CD8-positive, alpha-beta memory T cell (primary cell): ENCODE measurements around the gene TNK2. TPM values are rescaled to one million over a fixed set of nuclear protein-coding genes. Genes with fewer than 3 reads are reported as not detected.

ENCODE experiments used
- CTCF ChIA-PET: fragments of 350-600 bp; sonication (Branson Sonifier 250); formaldehyde crosslinking; loops from one replicate; lab custom pipeline; 2021; ENCODE audit warnings: antibody characterized with exemption; lab: Charles Lee
- POLR2A ChIA-PET: fragments of 350-600 bp; sonication (Branson Sonifier 250); formaldehyde crosslinking; loops from one replicate; lab custom pipeline; 2021; ENCODE audit warnings: antibody characterized with exemption; lab: Charles Lee
- DNase-seq, 5 donors: peaks; one replicate each; pipeline versions ENCODE4 v3.0.0 to v3.0.0-alpha.2; 2020 to 2022; ENCODE audit warnings: mixed read lengths in 1 of 5
- H3K27ac ChIP-seq: one replicate; pipeline ENCODE4 v1.7.0; 2013; ENCODE audit warnings: low read depth, mild to moderate bottlenecking, low read length, moderate library complexity
- H3K27me3 ChIP-seq: 2 replicates; pipeline ENCODE4 v1.7.0; 2013; ENCODE audit warnings: low read length, mild to moderate bottlenecking; ENCODE audit not compliant: insufficient read depth, poor library complexity, severe bottlenecking
- H3K36me3 ChIP-seq: 2 replicates; pipeline ENCODE4 v1.7.0; 2013; ENCODE audit warnings: mild to moderate bottlenecking, low read length, moderate library complexity; ENCODE audit not compliant: insufficient read depth
- H3K4me1 ChIP-seq: 2 replicates; pipeline ENCODE4 v1.7.0; 2013; ENCODE audit warnings: mild to moderate bottlenecking, low read length, moderate library complexity; ENCODE audit not compliant: insufficient read depth
- H3K4me3 ChIP-seq: 2 replicates; pipeline ENCODE4 v1.7.0; 2013; ENCODE audit warnings: mild to moderate bottlenecking, low read length
- H3K9me3 ChIP-seq: 2 replicates; pipeline ENCODE4 v1.7.0; 2013; ENCODE audit warnings: mild to moderate bottlenecking, low read length
- H3K27ac Mint-ChIP-seq, 8 donors: one replicate each; pipeline ENCODE4 v1.8.0; 2020 to 2021; ENCODE audit warnings: mixed read lengths in 8 of 8, mild to moderate bottlenecking in 6 of 8, inconsistent platforms in 3 of 8, moderate library complexity in 3 of 8
- H3K27me3 Mint-ChIP-seq, 2 donors: one replicate each; pipeline ENCODE4 v1.8.0; 2020 to 2021; ENCODE audit warnings: mixed read lengths in 2 of 2, mild to moderate bottlenecking in 1 of 2, moderate library complexity in 1 of 2
- H3K36me3 Mint-ChIP-seq, 3 donors: one replicate each; pipeline ENCODE4 v1.8.0; 2020 to 2021; ENCODE audit warnings: mixed read lengths in 3 of 3, inconsistent platforms in 1 of 3, mild to moderate bottlenecking in 1 of 3
- H3K4me1 Mint-ChIP-seq, 3 donors: one replicate each; pipeline ENCODE4 v1.8.0; 2020 to 2021; ENCODE audit warnings: mixed read lengths in 3 of 3, inconsistent platforms in 1 of 3, mild to moderate bottlenecking in 1 of 3
- H3K4me3 Mint-ChIP-seq, 7 donors: one replicate each; pipeline ENCODE4 v1.8.0; 2020 to 2021; ENCODE audit warnings: mixed read lengths in 7 of 7, mild to moderate bottlenecking in 6 of 7, moderate library complexity in 4 of 7, inconsistent platforms in 2 of 7
- H3K9me3 Mint-ChIP-seq, 5 donors: one replicate each; pipeline ENCODE4 v1.8.0; 2020 to 2022; ENCODE audit warnings: mixed read lengths in 5 of 5, mild to moderate bottlenecking in 3 of 5, moderate library complexity in 2 of 5, inconsistent platforms in 1 of 5
- polyA plus RNA-seq: library from polyadenylated mRNA; unstranded; fragments of 300-500 nt; fragmentation: Illumina TruSeq; gene quantifications from one replicate; pipeline ENCODE4 v1.2.3, GENCODE V29; 2021
- total RNA-seq, 2 experiments: library from RNA; stranded (reverse); gene quantifications; one replicate each; pipeline ENCODE4 v1.2.3, GENCODE V29; 2021

Gene TNK2
- total and polyA plus RNA-seq, 3 experiments from 2014 or later, result 4.7 to 74.5 (median 71.4) TPM

DNA sequence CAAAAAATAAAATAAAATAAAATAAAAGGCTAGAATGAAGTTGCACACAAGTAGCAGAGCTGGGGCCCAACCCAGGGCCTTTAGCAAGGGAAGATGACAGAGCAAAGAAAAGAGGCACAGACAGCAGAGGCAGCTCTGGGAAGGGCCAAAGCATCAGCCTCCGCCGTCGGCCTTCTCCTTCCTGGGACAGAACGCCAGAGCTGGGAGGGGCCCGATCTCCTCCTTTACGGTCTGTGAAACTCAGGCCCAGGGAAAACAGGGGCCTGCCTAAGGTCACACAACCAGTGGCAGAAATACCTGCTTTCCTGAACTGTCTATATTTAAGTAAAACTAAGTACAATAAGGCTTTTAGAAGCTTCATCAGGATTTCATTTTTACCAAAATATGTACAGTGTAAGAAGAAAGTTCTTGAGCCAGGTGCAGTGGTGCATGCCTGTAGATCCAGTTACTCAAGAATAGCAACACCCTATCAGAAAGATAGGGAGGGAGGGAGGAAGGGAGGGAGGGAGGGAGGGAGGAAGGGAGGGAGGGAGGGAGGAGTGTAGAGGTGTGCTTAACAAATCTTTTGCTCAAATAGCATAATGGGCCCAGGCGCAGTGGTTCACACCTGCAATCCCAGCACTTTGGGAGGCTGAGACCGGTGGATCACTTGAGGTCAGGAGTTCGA, 53.6 kb downstream of the TNK2 start:
- peaks cover 11 to 13% (median 13%) of the 10 kb centered on the region in 3 donors for H3K4me1 Mint-ChIP-seq
- no peak overlapping the region for H3K4me3 ChIP-seq
- peaks cover 13% of the 10 kb centered on the region for H3K4me1 ChIP-seq
- no peak overlapping the region for H3K27ac Mint-ChIP-seq
- H3K4me3 Mint-ChIP-seq, result no peak overlapping the region
- H3K27ac ChIP-seq, result no peak overlapping the region
- no peaks in the 10 kb centered on the region for H3K9me3 Mint-ChIP-seq
- no peak for DNase-seq
- H3K9me3 ChIP-seq, result no peaks in the 10 kb centered on the region
- CTCF ChIA-PET, result interaction anchor here (1.2 kb wide), 2 partner anchors 53 to 60 kb away, joined by 3 to 5 read pairs; no protein-coding TSS in a partner anchor
- POLR2A ChIA-PET, result no interaction called here
- H3K27me3 Mint-ChIP-seq, result peaks cover 0 to 8% of the 10 kb centered on the region in 2 donors
- no peaks in the 10 kb centered on the region for H3K36me3 ChIP-seq
- H3K36me3 Mint-ChIP-seq, result no peaks in the 10 kb centered on the region
- no peaks in the 10 kb centered on the region for H3K27me3 ChIP-seq

DNA sequence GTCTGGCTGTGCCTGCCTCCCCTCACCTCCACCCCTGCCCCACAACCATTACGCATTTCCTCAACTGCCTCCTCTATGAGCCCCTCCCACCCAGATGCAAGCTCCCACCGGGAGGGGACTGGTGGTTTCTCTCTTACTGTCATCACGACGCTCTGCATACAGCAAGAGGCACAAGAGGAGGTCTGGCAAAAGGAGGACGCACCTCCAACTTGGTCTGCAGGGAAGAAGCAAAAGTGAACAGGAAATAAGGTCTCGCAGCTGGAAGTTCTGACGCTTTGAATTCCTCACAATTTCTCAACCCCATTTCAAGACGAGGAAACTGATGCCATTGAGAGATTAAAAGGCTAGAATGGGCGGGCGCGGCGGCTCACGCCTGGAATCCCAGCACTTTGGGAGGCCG, 54.4 kb downstream of the TNK2 start:
- H3K27ac ChIP-seq, result no peak overlapping the region
- Mint-ChIP-seq H3K4me1 (peaks cover 8 to 15% (median 9%) of the 10 kb centered on the region in 3 donors), H3K27me3 (peaks cover 0 to 9% of the 10 kb centered on the region in 2 donors), H3K4me3 (no peak overlapping the region), H3K36me3 (no peaks in the 10 kb centered on the region), H3K27ac (no peak overlapping the region), H3K9me3 (no peaks in the 10 kb centered on the region)
- ChIA-PET CTCF (interaction anchor here (1.2 kb wide), 1 partner anchor 60 kb away, joined by 5 read pairs; no protein-coding TSS in a partner anchor), POLR2A (no interaction called here)
- H3K36me3 ChIP-seq, result no peaks in the 10 kb centered on the region
- peaks cover 6% of the 10 kb centered on the region for H3K4me1 ChIP-seq
- DNase-seq, result no peak
- H3K4me3 ChIP-seq, result no peak overlapping the region
- H3K9me3 ChIP-seq, result no peaks in the 10 kb centered on the region
- no peaks in the 10 kb centered on the region for H3K27me3 ChIP-seq

DNA sequence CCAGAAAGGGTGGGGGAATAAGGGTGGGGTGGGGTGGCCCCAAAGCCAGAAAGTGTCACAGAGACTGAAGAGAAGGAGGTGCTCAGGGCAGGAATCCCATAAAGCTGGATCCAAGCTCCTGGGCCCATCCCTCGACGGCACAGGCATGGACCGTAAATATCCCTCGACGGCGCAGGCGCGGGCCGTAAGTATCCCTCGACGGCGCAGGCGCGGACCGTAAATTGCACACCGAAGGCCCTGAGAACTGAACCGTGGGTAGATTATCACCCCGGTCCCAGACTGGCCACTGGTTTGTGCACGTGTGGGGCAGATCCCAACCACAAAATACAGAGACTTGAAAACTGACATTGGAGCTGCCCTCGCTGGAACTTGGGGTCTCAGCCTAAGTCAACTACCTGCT, 55.3 kb downstream of the TNK2 start:
- Histone ChIP-seq H3K9me3 (no peaks in the 10 kb centered on the region), H3K27me3 (no peaks in the 10 kb centered on the region), H3K4me1 (peaks cover 6% of the 10 kb centered on the region), H3K27ac (no peak overlapping the region), H3K36me3 (no peaks in the 10 kb centered on the region), H3K4me3 (no peak overlapping the region)
- DNase-seq, result no peak
- Mint-ChIP-seq H3K27ac (no peak overlapping the region), H3K4me3 (no peak overlapping the region), H3K9me3 (no peaks in the 10 kb centered on the region), H3K36me3 (no peaks in the 10 kb centered on the region), H3K4me1 (peaks cover 9 to 17% (median 9%) of the 10 kb centered on the region in 3 donors), H3K27me3 (peaks cover 0 to 11% of the 10 kb centered on the region in 2 donors)
- ChIA-PET CTCF (interaction anchor here (1.1 to 1.5 kb wide), 2 partner anchors 344 to 582 kb away, joined by 3 read pairs; partner anchors contain the start of gene XXYLT1), POLR2A (no interaction called here)

DNA sequence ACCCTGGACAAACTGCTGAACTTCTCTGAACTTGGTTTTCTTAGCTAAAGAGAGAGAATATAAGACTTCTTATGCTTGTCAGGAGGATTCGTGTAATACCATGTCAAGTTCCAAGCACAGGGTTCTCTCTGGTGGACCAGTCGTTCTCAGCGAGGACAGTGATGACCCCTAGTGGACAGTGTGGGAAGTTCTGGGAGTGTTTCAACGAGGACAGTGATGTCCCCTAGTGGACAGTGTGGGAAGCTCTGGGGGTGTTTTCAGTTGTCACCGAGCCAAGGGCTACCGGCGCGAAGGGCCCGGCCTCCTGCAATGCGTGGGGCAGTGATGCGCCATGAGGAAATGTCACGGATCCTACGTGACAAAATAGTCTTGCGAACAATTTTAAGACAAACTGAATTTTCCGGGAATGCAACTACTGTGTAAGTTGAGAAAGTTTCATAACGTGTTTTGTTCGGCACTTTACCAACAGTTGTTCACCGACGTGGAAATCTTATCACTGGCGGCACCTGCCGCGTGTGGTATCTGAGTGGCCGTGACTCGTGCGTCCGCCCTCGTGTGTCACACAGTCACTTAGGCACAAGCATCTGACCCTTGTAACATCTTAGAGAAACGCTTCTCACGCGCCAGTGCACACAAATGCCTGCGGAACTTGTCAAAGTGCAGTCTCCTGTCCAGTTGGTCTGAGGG, 57.4 kb downstream of the TNK2 start:
- Mint-ChIP-seq H3K27ac (peak overlapping the region in 1 of 8 donors; percentile 29), H3K36me3 (no peaks in the 10 kb centered on the region), H3K4me1 (peaks cover 9 to 17% (median 9%) of the 10 kb centered on the region in 3 donors), H3K27me3 (peaks cover 2 to 11% of the 10 kb centered on the region in 2 donors), H3K9me3 (no peaks in the 10 kb centered on the region), H3K4me3 (peak overlapping the region in 4 of 7 donors; percentile 8 to 44 (median 28))
- ChIA-PET POLR2A (interaction anchor here (0.6 to 1.1 kb wide), 2 partner anchors 57 to 510 kb away, joined by 3 to 6 read pairs; partner anchors contain the start of gene TNK2), CTCF (interaction anchor here (0.9 to 3.9 kb wide), 30 partner anchors 8 to 1163 kb away, joined by 3 to 20 read pairs (median 4); partner anchors contain the start of genes TNK2 and XXYLT1)
- Histone ChIP-seq H3K4me3 (no peak overlapping the region), H3K36me3 (no peaks in the 10 kb centered on the region), H3K4me1 (peaks cover 6% of the 10 kb centered on the region), H3K27me3 (no peaks in the 10 kb centered on the region), H3K9me3 (no peaks in the 10 kb centered on the region), H3K27ac (no peak overlapping the region)
- peak; percentile 79 to 91 (median 81) for DNase-seq

DNA sequence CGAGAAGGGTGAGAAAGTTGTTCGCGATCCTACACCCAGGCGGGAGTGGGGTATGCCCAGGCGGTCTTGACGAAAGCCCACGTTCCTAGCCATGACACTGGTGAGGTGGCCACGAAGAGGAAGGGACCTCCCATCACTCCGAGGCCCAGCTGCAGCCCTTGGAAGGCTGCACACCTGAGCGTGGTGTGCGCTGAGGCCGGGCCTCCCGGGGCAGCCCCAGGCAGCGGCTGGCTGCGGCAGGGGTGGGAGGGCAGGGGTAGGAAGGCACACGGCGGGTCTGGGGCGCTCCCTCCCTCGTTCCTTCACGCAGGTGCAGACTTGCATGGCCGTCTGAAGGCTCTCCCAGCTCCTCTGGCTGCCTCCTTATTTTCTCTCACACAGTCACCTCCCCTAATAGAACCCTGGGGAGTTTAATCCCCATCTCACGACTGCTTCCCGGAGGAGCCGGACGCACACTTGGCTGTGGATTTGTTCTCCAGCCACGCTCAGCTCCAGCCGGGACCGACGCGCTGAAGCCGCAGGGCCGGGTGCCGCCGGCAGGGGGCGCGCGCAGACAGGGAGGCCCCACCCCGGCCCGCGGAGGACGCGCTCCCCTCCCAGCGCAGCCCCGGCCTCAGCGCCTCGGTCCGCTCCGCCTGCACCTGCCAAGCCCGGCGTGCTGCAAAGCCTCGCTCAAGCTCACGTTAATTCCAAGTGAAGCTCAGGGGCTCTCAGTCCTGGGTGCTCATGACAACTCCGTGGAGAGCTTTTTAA, 58.9 kb downstream of the TNK2 start:
- Histone ChIP-seq H3K4me3 (no peak overlapping the region), H3K4me1 (peaks cover 6% of the 10 kb centered on the region), H3K27ac (no peak overlapping the region), H3K27me3 (no peaks in the 10 kb centered on the region), H3K36me3 (no peaks in the 10 kb centered on the region), H3K9me3 (no peaks in the 10 kb centered on the region)
- no peak overlapping the region for H3K27ac Mint-ChIP-seq
- CTCF ChIA-PET, result interaction anchor here (0.6 to 3.9 kb wide), 25 partner anchors 8 to 1162 kb away, joined by 3 to 20 read pairs (median 4); partner anchors contain the start of genes TNK2 and XXYLT1
- H3K4me1 Mint-ChIP-seq, result peaks cover 9 to 17% (median 9%) of the 10 kb centered on the region in 3 donors
- H3K36me3 Mint-ChIP-seq, result no peaks in the 10 kb centered on the region
- H3K27me3 Mint-ChIP-seq, result peaks cover 2 to 11% of the 10 kb centered on the region in 2 donors
- DNase-seq, result peak in 3 of 5 donors; percentile 62 to 68 (median 66)
- peak overlapping the region in 3 of 7 donors; percentile 39 to 50 (median 45) for H3K4me3 Mint-ChIP-seq
- H3K9me3 Mint-ChIP-seq, result peaks cover 0 to 2% (median 0%) of the 10 kb centered on the region in 5 donors
- POLR2A ChIA-PET, result no interaction called here

DNA sequence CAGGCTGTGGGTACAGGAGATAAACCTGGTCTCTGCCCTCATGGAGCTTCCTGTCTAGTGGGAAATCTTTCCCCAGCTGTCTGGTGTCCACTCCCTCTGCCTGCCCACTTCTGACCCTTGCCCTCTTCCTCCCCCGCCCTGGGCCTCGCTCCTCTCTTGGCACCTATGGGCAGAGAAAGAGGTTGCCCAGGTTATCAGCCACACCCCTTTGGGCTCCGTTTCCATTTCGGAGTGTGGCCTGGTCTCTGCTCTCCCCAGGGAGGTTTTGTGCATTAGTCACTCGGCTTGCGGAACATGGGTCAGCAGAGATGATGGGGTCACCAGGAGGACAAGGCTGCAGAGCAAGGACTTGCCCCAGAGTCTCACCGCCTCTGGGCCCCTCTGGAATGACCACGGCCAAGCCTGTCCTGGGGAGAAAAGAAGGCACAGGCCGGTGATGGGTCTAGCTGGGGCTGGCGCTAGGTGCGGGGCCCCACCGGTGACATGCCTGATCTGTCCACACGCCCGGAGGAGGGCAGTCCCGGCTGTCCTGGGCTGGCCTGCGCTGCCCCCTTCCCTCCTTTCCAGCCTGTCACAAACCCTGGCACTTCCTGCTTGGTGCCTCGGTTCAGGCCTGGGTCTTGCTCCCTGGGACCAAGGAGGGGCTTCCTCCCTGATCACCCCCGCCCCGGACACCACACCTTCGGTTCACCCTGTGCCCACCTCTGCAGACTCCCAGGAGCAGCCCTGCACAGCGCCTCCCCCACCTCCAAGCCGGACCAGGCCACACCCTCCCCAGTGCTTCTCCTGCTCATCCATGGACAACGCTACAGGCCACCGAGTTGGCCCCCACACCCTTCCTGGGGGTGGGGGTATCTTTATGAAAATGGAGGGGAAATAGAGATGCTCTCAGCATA, 61.0 kb downstream of the TNK2 start:
- Mint-ChIP-seq H3K27me3 (peaks cover 2 to 11% of the 10 kb centered on the region in 2 donors), H3K4me1 (peaks cover 9 to 17% (median 9%) of the 10 kb centered on the region in 3 donors), H3K36me3 (no peaks in the 10 kb centered on the region), H3K27ac (no peak overlapping the region), H3K4me3 (no peak overlapping the region), H3K9me3 (peaks cover 0 to 2% (median 0%) of the 10 kb centered on the region in 5 donors)
- CTCF ChIA-PET, result interaction anchor here (3.9 kb wide), 1 partner anchor 47 kb away, joined by 20 read pairs; no protein-coding TSS in a partner anchor
- Histone ChIP-seq H3K36me3 (no peaks in the 10 kb centered on the region), H3K27me3 (no peaks in the 10 kb centered on the region), H3K27ac (no peak overlapping the region), H3K4me1 (peaks cover 6% of the 10 kb centered on the region), H3K9me3 (no peaks in the 10 kb centered on the region), H3K4me3 (no peak overlapping the region)
- POLR2A ChIA-PET, result no interaction called here
- DNase-seq, result no peak

DNA sequence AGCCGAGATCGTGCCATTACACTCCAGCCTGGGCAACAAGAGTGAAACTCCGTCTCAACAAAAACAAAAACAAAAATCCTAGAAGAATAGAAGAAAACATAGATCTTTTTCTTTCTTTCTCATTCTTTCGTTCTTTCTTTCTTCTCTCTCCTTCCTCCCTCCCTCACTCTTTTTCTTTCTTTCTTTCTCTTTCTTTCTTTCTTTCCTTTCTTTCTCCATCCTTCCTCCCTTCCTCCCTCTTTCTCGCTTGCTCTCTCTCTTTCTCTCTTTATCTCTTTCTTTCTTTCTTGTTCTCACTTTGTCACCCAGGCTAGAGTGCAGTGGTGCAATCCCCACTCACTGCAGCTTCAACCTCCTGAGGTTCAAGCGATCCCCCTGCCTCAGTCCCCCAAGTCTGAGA, 62.9 kb downstream of the TNK2 start:
- no peak for DNase-seq
- no peak overlapping the region for H3K4me3 ChIP-seq
- H3K9me3 Mint-ChIP-seq, result peaks cover 0 to 2% (median 0%) of the 10 kb centered on the region in 5 donors
- peaks cover 2 to 3% of the 10 kb centered on the region in 2 donors for H3K27me3 Mint-ChIP-seq
- H3K27ac ChIP-seq, result no peak overlapping the region
- ChIA-PET CTCF (no interaction called here), POLR2A (no interaction called here)
- no peaks in the 10 kb centered on the region for H3K4me1 ChIP-seq
- no peak overlapping the region for H3K4me3 Mint-ChIP-seq
- no peaks in the 10 kb centered on the region for H3K27me3 ChIP-seq
- no peaks in the 10 kb centered on the region for H3K36me3 ChIP-seq
- no peaks in the 10 kb centered on the region for H3K36me3 Mint-ChIP-seq
- peaks cover 0 to 10% (median 1%) of the 10 kb centered on the region in 3 donors for H3K4me1 Mint-ChIP-seq
- H3K27ac Mint-ChIP-seq, result no peak overlapping the region
- H3K9me3 ChIP-seq, result no peaks in the 10 kb centered on the region
